PC-9 (cell line): ENCODE results near the gene NECTIN1.

Experiments
- EZH2 ChIP-seq: fragments of 200-600 bp; sonication (generic); IDR thresholded peaks from 2 replicates; pipeline ENCODE4 v1.8.0; 2017; ENCODE audit warnings: antibody characterized with exemption, low read depth
- TF ChIP-seq, protein P1 (sequence below): fragments of 200-600 bp; sonication (generic); conservative IDR thresholded peaks from 2 replicates; pipeline ENCODE4 v1.6.1; 2017; ENCODE audit warnings: mixed run types, antibody characterized with exemption, mild to moderate bottlenecking, moderate library complexity

DNA sequence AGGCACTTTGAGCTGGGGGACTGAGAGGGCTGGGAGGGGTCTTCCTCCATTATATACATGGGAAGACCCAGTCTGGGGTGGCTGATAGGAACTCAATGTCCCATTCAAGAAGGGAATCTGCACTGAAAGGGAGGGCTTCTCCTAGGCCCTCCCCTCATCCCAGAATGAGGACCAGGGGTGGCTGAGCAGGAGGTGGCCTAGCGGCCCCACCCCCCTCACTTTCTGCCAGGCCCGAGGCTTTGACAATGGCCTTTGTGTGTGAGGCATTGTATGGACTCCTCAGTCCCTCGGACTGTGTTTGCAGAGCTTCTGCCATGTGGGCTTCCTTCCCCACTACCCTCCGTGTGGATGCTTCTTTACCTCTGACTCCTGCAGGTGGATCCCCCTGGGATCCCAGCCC lies 65.7 kb downstream of the NECTIN1 start:
- TF ChIP-seq, protein P1, sequence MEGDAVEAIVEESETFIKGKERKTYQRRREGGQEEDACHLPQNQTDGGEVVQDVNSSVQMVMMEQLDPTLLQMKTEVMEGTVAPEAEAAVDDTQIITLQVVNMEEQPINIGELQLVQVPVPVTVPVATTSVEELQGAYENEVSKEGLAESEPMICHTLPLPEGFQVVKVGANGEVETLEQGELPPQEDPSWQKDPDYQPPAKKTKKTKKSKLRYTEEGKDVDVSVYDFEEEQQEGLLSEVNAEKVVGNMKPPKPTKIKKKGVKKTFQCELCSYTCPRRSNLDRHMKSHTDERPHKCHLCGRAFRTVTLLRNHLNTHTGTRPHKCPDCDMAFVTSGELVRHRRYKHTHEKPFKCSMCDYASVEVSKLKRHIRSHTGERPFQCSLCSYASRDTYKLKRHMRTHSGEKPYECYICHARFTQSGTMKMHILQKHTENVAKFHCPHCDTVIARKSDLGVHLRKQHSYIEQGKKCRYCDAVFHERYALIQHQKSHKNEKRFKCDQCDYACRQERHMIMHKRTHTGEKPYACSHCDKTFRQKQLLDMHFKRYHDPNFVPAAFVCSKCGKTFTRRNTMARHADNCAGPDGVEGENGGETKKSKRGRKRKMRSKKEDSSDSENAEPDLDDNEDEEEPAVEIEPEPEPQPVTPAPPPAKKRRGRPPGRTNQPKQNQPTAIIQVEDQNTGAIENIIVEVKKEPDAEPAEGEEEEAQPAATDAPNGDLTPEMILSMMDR, result no peak
- no peak for TF ChIP-seq EZH2
